ENCODE data around the gene TNFRSF12A. TPM values are rescaled to one million over a fixed set of nuclear protein-coding genes. Genes with fewer than 3 reads are reported as not detected.
A peak's percentile ranks its signal among the peaks of the same experiment; 100 is the strongest.

Gene TNFRSF12A
- total and polyA plus RNA-seq, 9 of the 15 experiments (the other 6 are each of a cell fraction or from before 2014, with no cell fraction given) = 0.41 to 61.8 (median 26.5) TPM

- TF ChIP-seq ZNF41 (CRISPR knock-in tag; conservative IDR thresholded peaks at IDR 0.05) = no peak
- no peak for TF ChIP-seq MIER1 (IDR thresholded peaks at IDR 0.05; ENCODE audit: low read depth)
- TF ChIP-seq HEY1 (CRISPR knock-in tag; IDR thresholded peaks at IDR 0.05; ENCODE audit: borderline replicate concordance) = no peak
- TF ChIP-seq ZNF316 (IDR thresholded peaks at IDR 0.05) = no peak
- TF ChIP-seq NFYB (IDR thresholded peaks at IDR 0.05; ENCODE audit: extremely low read depth, insufficient read length) = no peak
- no peak for TF ChIP-seq EZH2 (IDR thresholded peaks at IDR 0.05; ENCODE audit: borderline replicate concordance, low read depth, low read length)
- TF ChIP-seq PURB (CRISPR knock-in tag; IDR thresholded peaks at IDR 0.05; ENCODE audit: low read depth) = no peak
- 0 out of 2 replicates have a peak, but pooled peaks have one; percentile 34 for TF ChIP-seq TAF7 (tag; IDR thresholded peaks at IDR 0.05)
- no peak for TF ChIP-seq ZNF274 (IDR thresholded peaks at IDR 0.05; ENCODE audit: borderline replicate concordance, low read depth, low read length)
- 0 out of 2 replicates have a peak, but pooled peaks have one; percentile 65 for TF ChIP-seq AFF4 (CRISPR knock-in tag; IDR thresholded peaks at IDR 0.05)
- no peak for TF ChIP-seq ZNF77 (CRISPR knock-in tag; IDR thresholded peaks at IDR 0.05)
- no peak for TF ChIP-seq YBX1 (IDR thresholded peaks at IDR 0.05)
- TF ChIP-seq KLF13 (tag; IDR thresholded peaks at IDR 0.05; ENCODE audit: borderline replicate concordance, low read depth) = 0 out of 2 replicates have a peak, but pooled peaks have one; percentile 4
- no peak for TF ChIP-seq PYGO2 (tag; IDR thresholded peaks at IDR 0.05)
- no peak for TF ChIP-seq ZC3H11A (IDR thresholded peaks at IDR 0.05; ENCODE audit: low read depth, low read length)
- no peak for TF ChIP-seq HES1 (IDR thresholded peaks at IDR 0.05; ENCODE audit: low read depth)
- TF ChIP-seq TEAD4 (IDR thresholded peaks at IDR 0.05; ENCODE audit: low read length) = peak; percentile 25; the same call in 1 of the 2 replicates
- no peak for TF ChIP-seq TEAD4 (CRISPR knock-in tag; IDR thresholded peaks at IDR 0.05; ENCODE audit: borderline replicate concordance)
- no peak for TF ChIP-seq GTF2F1 (IDR thresholded peaks at IDR 0.05; ENCODE audit: low read depth, low read length)
- no peak for TF ChIP-seq IRF2 (CRISPR knock-in tag; IDR thresholded peaks at IDR 0.05)
- TF ChIP-seq RCOR1 (IDR thresholded peaks at IDR 0.05; ENCODE audit: borderline replicate concordance in 1 of 2, low read depth in 2 of 2, low read length in 2 of 2) = peak in 1 of 2 experiments; percentile 64; a peak in 1 of 4 replicates
- no peak for TF ChIP-seq ARID2 (IDR thresholded peaks at IDR 0.05)
- TF ChIP-seq RFX5 (IDR thresholded peaks at IDR 0.05; ENCODE audit: low read depth, low read length) = no peak
- TF ChIP-seq SMAD4 (CRISPR knock-in tag; conservative IDR thresholded peaks at IDR 0.05) = no peak
These were observed 12.9 kb upstream of the TNFRSF12A start (continued) for GRCh38 chr16:3007059-3007956.

All from K562 (cell line).